GM12865 (cell line): ENCODE data around the gene CLTC.
A peak's percentile ranks its signal among the peaks of the same experiment; 100 is the strongest.

Source experiments
- DNase-seq: peaks from one replicate; pipeline ENCODE4 v3.0.0; 2010; ENCODE audit warnings: low read depth
- H3K4me3 ChIP-seq: 2 replicates; pipeline ENCODE4 v1.5.1; 2011; ENCODE audit warnings: mild to moderate bottlenecking, low read depth, low read length, control low read depth
- TF ChIP-seq, protein P1 (sequence below): IDR thresholded peaks from 2 replicates; pipeline ENCODE4 v1.5.1; 2011; ENCODE audit warnings: low read length, control low read depth, low read depth, inconsistent platforms; ENCODE audit not compliant: insufficient read depth; ENCODE audit errors: missing control alignments

The CLTC gene

GRCh38 chr17:59688496-59688895 lies 68.8 kb downstream of the CLTC start:
- TF ChIP-seq, protein P1, sequence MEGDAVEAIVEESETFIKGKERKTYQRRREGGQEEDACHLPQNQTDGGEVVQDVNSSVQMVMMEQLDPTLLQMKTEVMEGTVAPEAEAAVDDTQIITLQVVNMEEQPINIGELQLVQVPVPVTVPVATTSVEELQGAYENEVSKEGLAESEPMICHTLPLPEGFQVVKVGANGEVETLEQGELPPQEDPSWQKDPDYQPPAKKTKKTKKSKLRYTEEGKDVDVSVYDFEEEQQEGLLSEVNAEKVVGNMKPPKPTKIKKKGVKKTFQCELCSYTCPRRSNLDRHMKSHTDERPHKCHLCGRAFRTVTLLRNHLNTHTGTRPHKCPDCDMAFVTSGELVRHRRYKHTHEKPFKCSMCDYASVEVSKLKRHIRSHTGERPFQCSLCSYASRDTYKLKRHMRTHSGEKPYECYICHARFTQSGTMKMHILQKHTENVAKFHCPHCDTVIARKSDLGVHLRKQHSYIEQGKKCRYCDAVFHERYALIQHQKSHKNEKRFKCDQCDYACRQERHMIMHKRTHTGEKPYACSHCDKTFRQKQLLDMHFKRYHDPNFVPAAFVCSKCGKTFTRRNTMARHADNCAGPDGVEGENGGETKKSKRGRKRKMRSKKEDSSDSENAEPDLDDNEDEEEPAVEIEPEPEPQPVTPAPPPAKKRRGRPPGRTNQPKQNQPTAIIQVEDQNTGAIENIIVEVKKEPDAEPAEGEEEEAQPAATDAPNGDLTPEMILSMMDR: no peak
- no peak overlapping the region for H3K4me3 ChIP-seq
- no peak for DNase-seq

DNA sequence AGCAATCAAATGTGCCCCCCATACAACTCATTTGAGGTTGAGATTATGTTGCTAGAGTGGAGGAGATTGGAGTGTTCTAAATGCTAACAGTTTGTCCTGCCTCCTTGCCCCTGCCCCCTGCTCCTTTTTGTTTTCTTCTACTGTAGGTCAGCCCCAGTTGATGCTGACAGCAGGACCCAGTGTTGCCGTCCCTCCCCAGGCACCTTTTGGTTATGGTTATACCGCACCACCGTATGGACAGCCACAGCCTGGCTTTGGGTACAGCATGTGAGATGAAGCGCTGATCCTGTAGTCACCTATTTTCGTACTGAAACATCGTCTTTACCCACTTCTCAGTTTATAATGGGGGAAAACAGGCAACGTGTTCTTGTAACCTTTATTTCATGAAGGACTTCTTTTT lies 73.9 kb downstream of the CLTC start:
- no peak overlapping the region for H3K4me3 ChIP-seq
- TF ChIP-seq, protein P1: no peak
- DNase-seq: no peak

GRCh38 chr17:59694344-59694743 lies 74.6 kb downstream of the CLTC start:
- TF ChIP-seq, protein P1: no peak
- no peak for DNase-seq
- H3K4me3 ChIP-seq: no peak overlapping the region

- no peak for DNase-seq
- no peak overlapping the region for H3K4me3 ChIP-seq
- TF ChIP-seq, protein P1: no peak
These were observed 76.4 kb downstream of the CLTC start for GRCh38 chr17:59695945-59696681.

- TF ChIP-seq, protein P1: no peak
- peak; percentile 26 for DNase-seq
- no peak overlapping the region for H3K4me3 ChIP-seq
These were observed 77.1 kb downstream of the CLTC start for GRCh38 chr17:59696682-59697277.

DNA sequence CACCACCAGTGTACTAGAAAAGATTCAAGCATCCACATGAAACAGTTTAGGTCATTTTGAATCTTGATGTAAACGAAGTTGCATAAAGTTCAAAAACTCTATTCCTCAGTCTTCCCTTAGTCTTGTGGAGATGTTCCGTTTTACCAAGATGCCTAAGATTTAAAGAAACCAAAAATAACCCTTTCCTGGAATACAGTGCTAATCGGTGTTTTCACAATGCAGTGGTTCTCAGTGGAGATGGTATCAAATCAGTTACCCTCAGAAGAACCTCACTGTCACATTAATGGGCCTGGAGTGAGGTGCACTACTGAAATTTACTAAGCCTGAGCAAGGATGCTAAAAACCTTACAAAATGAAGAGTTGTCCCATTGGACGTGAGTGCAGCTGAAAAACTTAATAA lies 78.4 kb downstream of the CLTC start:
- TF ChIP-seq, protein P1: no peak
- DNase-seq: no peak
- H3K4me3 ChIP-seq: no peak overlapping the region
